Measurements from ENCODE around the gene ZNF587. TPM values are rescaled to one million over a fixed set of nuclear protein-coding genes. Genes with fewer than 3 reads are reported as not detected.

The ZNF587 gene
- total and polyA plus RNA-seq, 2 of the 8 experiments (the other 6 are each of a cell fraction or from before 2014, with no cell fraction given), result 18.1 to 42.1 TPM

DNA sequence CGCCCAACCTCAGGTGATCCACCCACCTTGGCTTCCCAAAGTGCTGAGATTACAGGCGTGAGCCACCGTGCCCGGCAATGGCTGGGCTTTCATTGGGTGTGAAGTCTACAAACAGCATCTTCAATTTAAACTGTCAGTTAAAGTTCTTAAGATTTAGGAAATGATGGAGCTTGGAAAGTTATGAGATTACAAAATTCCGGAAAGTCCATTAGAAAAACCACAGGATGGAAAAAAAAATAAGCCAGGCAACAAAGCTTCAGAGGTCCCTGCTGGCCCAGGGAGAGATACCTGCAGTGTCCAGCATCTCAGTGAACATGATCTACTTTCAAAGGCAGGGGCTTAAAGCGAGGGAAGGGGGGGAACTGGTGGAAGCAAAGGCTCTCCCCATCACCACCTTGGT, 24.1 kb upstream of the ZNF587 start:
- Histone ChIP-seq H2BK15ac (ENCODE audit: low read length) (no peak overlapping the region), H4K8ac (ENCODE audit: extremely low read depth, insufficient read depth, low read length) (no peak overlapping the region), H3K4ac (replicated peaks; ENCODE audit: insufficient read length, low read depth, low read length) (no peak overlapping the region), H3K27me3 (replicated peaks in 1 of 4; ENCODE audit: control insufficient read depth in 3 of 4, extremely low read depth in 1 of 4, insufficient read depth in 3 of 4, low read length in 3 of 4) (no peaks in the 10 kb centered on the region), H4K91ac (replicated peaks; ENCODE audit: insufficient read length, low read length) (no peak overlapping the region), H3K23me2 (ENCODE audit: low read depth, low read length) (no peaks in the 10 kb centered on the region), H4K5ac (ENCODE audit: insufficient read length, low read depth, low read length) (no peak overlapping the region), H3K4me3 (ENCODE audit: extremely low read depth in 1 of 4, insufficient read depth in 2 of 4, low read depth in 3 of 4, low read length in 4 of 4) (no peak overlapping the region), H3K56ac (replicated peaks; ENCODE audit: insufficient read length, low read depth, low read length) (no peak overlapping the region), H2BK12ac (ENCODE audit: low read depth, low read length) (no peak overlapping the region), H2BK5ac (ENCODE audit: low read depth, low read length) (no peak overlapping the region), H2AK5ac (ENCODE audit: low read depth, low read length) (no peak overlapping the region), H3K27ac (ENCODE audit: low read depth, low read length) (no peak overlapping the region), H3K4me2 (ENCODE audit: insufficient read depth in 1 of 2, low read depth in 2 of 2, low read length in 2 of 2) (no peak overlapping the region), H4K20me1 (replicated peaks in 1 of 2; ENCODE audit: control insufficient read depth in 1 of 2, insufficient read depth in 2 of 2, low read length in 2 of 2) (peaks cover 7% of the 10 kb centered on the region in 2 experiments), H2BK120ac (replicated peaks; ENCODE audit: low read depth, low read length) (no peak overlapping the region), H3K4me1 (replicated peaks in 1 of 4; ENCODE audit: control insufficient read depth in 3 of 4, insufficient read depth in 4 of 4, low read length in 3 of 4) (peaks cover 2 to 3% (median 2%) of the 10 kb centered on the region in 4 experiments; a peak in 5 of 7 replicates), H3K14ac (ENCODE audit: insufficient read length) (no peak overlapping the region), H3K36me3 (ENCODE audit: control insufficient read depth in 2 of 4, insufficient read depth in 4 of 4, low read length in 3 of 4) (peaks cover 0 to 11% (median 0%) of the 10 kb centered on the region in 4 experiments; a peak in 3 of 8 replicates), H3K9me3 (ENCODE audit: insufficient read depth in 2 of 2, low read depth in 1 of 2, low read length in 1 of 2) (no peaks in the 10 kb centered on the region), H3K79me2 (ENCODE audit: control insufficient read depth in 1 of 2, insufficient read depth in 2 of 2, low read length in 2 of 2) (peaks cover 15 to 73% of the 10 kb centered on the region in 2 experiments), H2AFZ (ENCODE audit: low read length) (no peak overlapping the region), H3K18ac (ENCODE audit: extremely low read depth, low read length) (no peak overlapping the region), H3K23ac (ENCODE audit: insufficient read length) (no peak overlapping the region), H3K79me1 (ENCODE audit: low read depth, low read length) (peaks cover 9% of the 10 kb centered on the region), H3K9ac (replicated peaks in 1 of 4; ENCODE audit: extremely low read depth in 1 of 4, low read depth in 3 of 4, low read length in 3 of 4) (no peak overlapping the region), H2BK20ac (ENCODE audit: low read length) (no peak overlapping the region)
- CTCF ChIA-PET (ENCODE audit: partially characterized antibody), result no interaction called here
- WGBS, 2 experiments (ENCODE audit: extremely low coverage in 1 of 2, insufficient coverage in 1 of 2, insufficient read length in 1 of 2, insufficient replicate concordance in 2 of 2, low coverage in 1 of 2, low lambda C conversion rate in 2 of 2, missing lambda C conversion rate in 1 of 2), result 94% methylated on average over 6 of the region's 6 CpGs; no CpG with 5 or more reads in 1 of the 2 experiments
- POLR2A ChIA-PET (ENCODE audit: partially characterized antibody), result interaction anchor here (0.6 to 1.6 kb wide), 4 partner anchors 10 to 134 kb away, joined by 3 to 5 read pairs (median 4); partner anchors contain the start of gene ZNF552
- no peak for FAIRE-seq
- DNase-seq (ENCODE audit: low read depth in 1 of 2, low spot score in 2 of 2), result no peak
- TF ChIP-seq SIRT6 (IDR thresholded peaks at IDR 0.05; ENCODE audit: low read length) (no peak), EZH2 (IDR thresholded peaks at IDR 0.05; ENCODE audit: low read depth, low read length, severe bottlenecking) (no peak), RBBP5 (IDR thresholded peaks at IDR 0.05; ENCODE audit: borderline replicate concordance, low read depth, low read length) (no peak), CTBP2 (IDR thresholded peaks at IDR 0.05; ENCODE audit: borderline replicate concordance, insufficient read depth, insufficient read length, low read length) (no peak), TEAD4 (IDR thresholded peaks at IDR 0.05; ENCODE audit: low read depth, low read length) (no peak), SRF (IDR thresholded peaks at IDR 0.05; ENCODE audit: low read depth, low read length) (no peak), CEBPB (IDR thresholded peaks at IDR 0.05; ENCODE audit: low read depth, low read length) (no peak)
- TF ChIP-seq, protein P1, sequence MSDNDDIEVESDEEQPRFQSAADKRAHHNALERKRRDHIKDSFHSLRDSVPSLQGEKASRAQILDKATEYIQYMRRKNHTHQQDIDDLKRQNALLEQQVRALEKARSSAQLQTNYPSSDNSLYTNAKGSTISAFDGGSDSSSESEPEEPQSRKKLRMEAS (IDR thresholded peaks at IDR 0.05), result no peak

All from H1 (cell line).